Fibroblast of lung (primary cell): ENCODE measurements around the gene SAT2. TPM values are rescaled to one million over a fixed set of nuclear protein-coding genes. Genes with fewer than 3 reads are reported as not detected.

ENCODE experiments used
- DNase-seq, 2 donors: peaks; one replicate each; pipeline versions ENCODE4 v3.0.0 to v3.0.0-alpha.2; 2010; ENCODE audit warnings: low read depth in 2 of 2
- H2AFZ ChIP-seq: 2 replicates; pipeline ENCODE4 v1.5.1; 2012; ENCODE audit warnings: low read length, control low read depth, inconsistent platforms
- H3K27ac ChIP-seq: 2 replicates; pipeline ENCODE4 v1.5.1; 2011; ENCODE audit warnings: low read length, control low read depth; ENCODE audit not compliant: insufficient read depth
- H3K27me3 ChIP-seq: 2 replicates; pipeline ENCODE4 v1.5.1; 2011; ENCODE audit warnings: mild to moderate bottlenecking, low read length; ENCODE audit not compliant: control insufficient read depth, insufficient read depth
- H3K36me3 ChIP-seq: 2 replicates; pipeline ENCODE4 v1.5.1; 2011; ENCODE audit warnings: low read length; ENCODE audit not compliant: control insufficient read depth, insufficient read depth
- H3K4me1 ChIP-seq: 2 replicates; pipeline ENCODE4 v1.5.1; 2011; ENCODE audit warnings: low read length; ENCODE audit not compliant: control insufficient read depth, insufficient read depth; ENCODE audit errors: extremely low read depth
- H3K4me2 ChIP-seq: 2 replicates; pipeline ENCODE4 v1.5.1; 2011; ENCODE audit warnings: low read length, control low read depth; ENCODE audit not compliant: insufficient read depth; ENCODE audit errors: extremely low read depth
- H3K4me3 ChIP-seq, 4 experiments: fragments of 200-600 bp in 1 of 4; sonication (generic) in 1 of 4; replicated peaks in 1 of 4; 2 replicates each; pipeline ENCODE4 v1.5.1; 2011 to 2016; ENCODE audit warnings: low read length in 4 of 4, low read depth in 3 of 4, mild to moderate bottlenecking in 3 of 4, control low read depth in 2 of 4, inconsistent platforms in 1 of 4, mixed read lengths in 1 of 4; ENCODE audit not compliant: insufficient read depth in 1 of 4; ENCODE audit errors: control extremely low read depth in 1 of 4
- H3K79me2 ChIP-seq: 2 replicates; pipeline ENCODE4 v1.5.1; 2012; ENCODE audit warnings: mild to moderate bottlenecking, low read length, inconsistent platforms; ENCODE audit not compliant: control insufficient read depth, insufficient read depth
- H3K9ac ChIP-seq: 2 replicates; pipeline ENCODE4 v1.5.1; 2011; ENCODE audit warnings: mild to moderate bottlenecking, low read length, control low read depth; ENCODE audit not compliant: insufficient read depth
- H3K9me3 ChIP-seq: 2 replicates; pipeline ENCODE4 v1.5.1; 2012; ENCODE audit warnings: low read depth, low read length; ENCODE audit not compliant: control insufficient read depth, insufficient read depth
- H4K20me1 ChIP-seq: 2 replicates; pipeline ENCODE4 v1.5.1; 2011; ENCODE audit warnings: low read length; ENCODE audit not compliant: control insufficient read depth, insufficient read depth; ENCODE audit errors: extremely low read depth
- CTCF ChIP-seq, 2 donors: IDR thresholded peaks in 1 of 2; conservative IDR thresholded peaks in 1 of 2; 1 replicate in 1 of 2; 2 replicates in 1 of 2; pipeline ENCODE4 v1.5.1; 2011 to 2012; ENCODE audit warnings: low read length in 2 of 2, control low read depth in 1 of 2, inconsistent platforms in 1 of 2, low read depth in 1 of 2, mild to moderate bottlenecking in 1 of 2
- EZH2 ChIP-seq: IDR thresholded peaks from 2 replicates; pipeline ENCODE4 v1.5.1; 2012; ENCODE audit warnings: low read length, control low read depth, mild to moderate bottlenecking; ENCODE audit errors: missing control alignments
- polyA minus RNA-seq: library from RNA; depleted of rRNA, polyadenylated mRNA; stranded (reverse); fragments of >200 nt; gene quantifications from 2 replicates; pipeline ENCODE4 v1.2.3, GENCODE V29; 2011; ENCODE audit warnings: low replicate concordance
- polyA plus RNA-seq, 2 donors: library from polyadenylated mRNA; depleted of rRNA in 1 of 2; stranded (reverse) in 1 of 2; unstranded in 1 of 2; fragments of >200 nt; gene quantifications; 2 replicates each; pipeline ENCODE4 v1.2.1, GENCODE V29; 2011 to 2012; ENCODE audit warnings: missing spikeins in 1 of 2
- total RNA-seq: library from RNA; depleted of rRNA; stranded (reverse); fragments of >200 nt; gene quantifications from 2 replicates; pipeline ENCODE4 v1.2.1, GENCODE V29; 2014

Gene SAT2
- total RNA-seq (54.3 and 55.5 TPM in 2 replicates), polyA plus RNA-seq (47.0 and 48.2 TPM in 2 replicates), polyA minus RNA-seq (16.5 and 31.3 TPM in 2 replicates)
- 87.0 and 89.0 TPM in 2 replicates for polyA plus RNA-seq (2012)

GRCh38 chr17:7627250-7628121, at the start of gene SAT2:
SAT2 (minus strand) TSS chr17:7627821; CDS start chr17:7627635, 186 bp downstream.
- H3K4me1 ChIP-seq, result peaks cover 5% of the 10 kb centered on the region
- peak within 1 kb of the TSS; percentile 43 for H2AFZ ChIP-seq
- TF ChIP-seq EZH2, result no peak
- no peak for TF ChIP-seq CTCF (conservative IDR thresholded peaks at IDR 0.05 in 1 of 2, IDR thresholded peaks at IDR 0.05 in 1 of 2; ENCODE audit: low read depth in 1 of 2, low read length in 2 of 2)
- peak within 1 kb of the TSS; percentile 95 for H3K4me2 ChIP-seq
- H3K36me3 ChIP-seq, result no peaks in the 10 kb centered on the region
- H3K4me3 ChIP-seq, result peak within 1 kb of the TSS; percentile 62 to 86 (median 76)
- no peaks in the 10 kb centered on the region for H3K9me3 ChIP-seq
- no peaks in the 10 kb centered on the region for H4K20me1 ChIP-seq
- DNase-seq, result peak; percentile 90 to 95
- peaks cover 8% of the 10 kb centered on the region for H3K79me2 ChIP-seq
- H3K27me3 ChIP-seq, result no peaks in the 10 kb centered on the region
- H3K9ac ChIP-seq, result peak within 1 kb of the TSS; percentile 89
- H3K27ac ChIP-seq, result peak within 1 kb of the TSS; percentile 83

GRCh38 chr17:7676533-7676932, 48.9 kb upstream of the SAT2 start:
- peaks cover 12% of the 10 kb centered on the region for H3K36me3 ChIP-seq
- peaks cover 1% of the 10 kb centered on the region for H3K9me3 ChIP-seq
- no peak overlapping the region for H3K4me3 ChIP-seq
- no peak overlapping the region for H2AFZ ChIP-seq
- no peak overlapping the region for H3K27ac ChIP-seq
- H4K20me1 ChIP-seq, result no peaks in the 10 kb centered on the region
- no peaks in the 10 kb centered on the region for H3K27me3 ChIP-seq
- no peak overlapping the region for H3K9ac ChIP-seq
- H3K4me2 ChIP-seq, result no peak overlapping the region
- no peaks in the 10 kb centered on the region for H3K4me1 ChIP-seq
- DNase-seq, result no peak
- no peaks in the 10 kb centered on the region for H3K79me2 ChIP-seq
- TF ChIP-seq CTCF (conservative IDR thresholded peaks at IDR 0.05 in 1 of 2, IDR thresholded peaks at IDR 0.05 in 1 of 2; ENCODE audit: low read depth in 1 of 2, low read length in 2 of 2), result no peak
- TF ChIP-seq EZH2, result no peak

DNA sequence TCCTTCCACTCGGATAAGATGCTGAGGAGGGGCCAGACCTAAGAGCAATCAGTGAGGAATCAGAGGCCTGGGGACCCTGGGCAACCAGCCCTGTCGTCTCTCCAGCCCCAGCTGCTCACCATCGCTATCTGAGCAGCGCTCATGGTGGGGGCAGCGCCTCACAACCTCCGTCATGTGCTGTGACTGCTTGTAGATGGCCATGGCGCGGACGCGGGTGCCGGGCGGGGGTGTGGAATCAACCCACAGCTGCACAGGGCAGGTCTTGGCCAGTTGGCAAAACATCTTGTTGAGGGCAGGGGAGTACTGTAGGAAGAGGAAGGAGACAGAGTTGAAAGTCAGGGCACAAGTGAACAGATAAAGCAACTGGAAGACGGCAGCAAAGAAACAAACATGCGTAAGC, 47.3 kb upstream of the SAT2 start:
- Histone ChIP-seq H3K4me3 (no peak overlapping the region), H3K9ac (no peak overlapping the region), H3K79me2 (no peaks in the 10 kb centered on the region), H3K27me3 (no peaks in the 10 kb centered on the region), H3K27ac (no peak overlapping the region), H3K4me2 (no peak overlapping the region), H2AFZ (no peak overlapping the region), H3K9me3 (peaks cover 1% of the 10 kb centered on the region), H4K20me1 (no peaks in the 10 kb centered on the region), H3K36me3 (peaks cover 16% of the 10 kb centered on the region), H3K4me1 (no peaks in the 10 kb centered on the region)
- TF ChIP-seq CTCF (conservative IDR thresholded peaks at IDR 0.05 in 1 of 2, IDR thresholded peaks at IDR 0.05 in 1 of 2; ENCODE audit: low read depth in 1 of 2, low read length in 2 of 2) (no peak), EZH2 (no peak)
- no peak for DNase-seq
